Fibroblast of lung (primary cell): Measurements from ENCODE around the gene GRIA1.

Source experiments
- CTCF ChIP-seq, 2 donors: IDR thresholded peaks in 1 of 2; conservative IDR thresholded peaks in 1 of 2; 1 replicate in 1 of 2; 2 replicates in 1 of 2; pipeline ENCODE4 v1.5.1; 2011 to 2012; ENCODE audit warnings: low read length in 2 of 2, control low read depth in 1 of 2, inconsistent platforms in 1 of 2, low read depth in 1 of 2, mild to moderate bottlenecking in 1 of 2
- EZH2 ChIP-seq: IDR thresholded peaks from 2 replicates; pipeline ENCODE4 v1.5.1; 2012; ENCODE audit warnings: low read length, control low read depth, mild to moderate bottlenecking; ENCODE audit errors: missing control alignments

GRCh38 chr5:153700940-153701339 is 210.5 kb downstream of the GRIA1 start:
- TF ChIP-seq CTCF (conservative IDR thresholded peaks at IDR 0.05 in 1 of 2, IDR thresholded peaks at IDR 0.05 in 1 of 2; ENCODE audit: low read depth in 1 of 2, low read length in 2 of 2) (no peak), EZH2 (no peak)
